TTC549 (cell line): ENCODE results near the gene ZSCAN10.
"Not testable (repeated sequence)": the region's sequence is repeated elsewhere in the genome, so short reads cannot be mapped to it uniquely, and the experiment has no call there.

Source experiments
- FAIRE-seq: peaks from 2 replicates; lab custom pipeline; 2012; peaks lifted over from hg19 to GRCh38; lab: Jason Lieb, UNC

ZSCAN10 gene

DNA sequence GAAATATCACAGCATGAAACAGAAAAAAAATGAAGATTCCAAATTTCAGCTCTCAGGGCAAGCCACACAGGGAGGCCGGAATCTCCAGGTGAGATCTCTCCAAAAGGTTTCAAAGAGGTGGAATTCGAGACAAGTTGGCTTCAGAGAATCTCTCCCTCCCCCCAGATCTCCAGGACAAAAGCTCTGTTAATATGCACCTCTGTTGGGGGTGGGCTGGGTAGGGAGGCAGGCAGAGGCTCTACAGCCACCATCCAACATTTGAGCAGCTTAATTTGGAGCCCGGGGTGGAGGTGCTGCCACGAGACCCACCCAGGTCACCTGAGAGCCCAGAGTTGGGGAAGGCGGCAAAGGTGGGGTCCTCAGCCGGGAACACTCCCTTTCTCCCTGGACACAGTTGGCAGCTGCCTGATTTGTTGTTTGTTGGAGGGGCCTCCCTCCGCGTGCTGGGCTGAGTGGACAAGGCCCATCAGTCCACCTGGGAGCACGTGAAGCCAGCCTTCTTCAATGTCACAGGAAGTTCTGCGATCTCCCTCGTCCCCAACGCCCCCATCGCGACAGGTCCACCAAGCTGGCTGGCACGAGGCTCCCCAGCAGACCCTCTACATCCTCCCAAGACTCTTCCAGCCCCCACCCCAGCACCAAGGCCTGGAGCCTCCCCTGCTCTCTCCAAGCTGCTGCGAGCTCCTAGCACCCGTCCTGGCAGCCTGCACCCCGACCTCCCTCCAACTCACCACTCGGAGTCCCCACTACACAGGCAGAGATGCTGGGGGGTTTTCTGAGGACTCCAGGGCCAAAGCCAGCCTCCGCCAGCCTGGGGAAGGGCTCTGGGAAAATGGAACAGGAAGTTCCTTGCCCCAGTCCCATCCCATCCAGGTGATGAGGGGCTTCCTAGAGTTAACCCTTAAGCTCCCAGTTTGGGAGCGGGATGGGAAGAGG, at the start of gene ZSCAN10:
Gene ZSCAN10 (minus strand): TSS at position 836 of the 936 bp plus-strand sequence. CDS start 6,357 bp downstream, outside the sequence.
- FAIRE-seq = no peak

DNA sequence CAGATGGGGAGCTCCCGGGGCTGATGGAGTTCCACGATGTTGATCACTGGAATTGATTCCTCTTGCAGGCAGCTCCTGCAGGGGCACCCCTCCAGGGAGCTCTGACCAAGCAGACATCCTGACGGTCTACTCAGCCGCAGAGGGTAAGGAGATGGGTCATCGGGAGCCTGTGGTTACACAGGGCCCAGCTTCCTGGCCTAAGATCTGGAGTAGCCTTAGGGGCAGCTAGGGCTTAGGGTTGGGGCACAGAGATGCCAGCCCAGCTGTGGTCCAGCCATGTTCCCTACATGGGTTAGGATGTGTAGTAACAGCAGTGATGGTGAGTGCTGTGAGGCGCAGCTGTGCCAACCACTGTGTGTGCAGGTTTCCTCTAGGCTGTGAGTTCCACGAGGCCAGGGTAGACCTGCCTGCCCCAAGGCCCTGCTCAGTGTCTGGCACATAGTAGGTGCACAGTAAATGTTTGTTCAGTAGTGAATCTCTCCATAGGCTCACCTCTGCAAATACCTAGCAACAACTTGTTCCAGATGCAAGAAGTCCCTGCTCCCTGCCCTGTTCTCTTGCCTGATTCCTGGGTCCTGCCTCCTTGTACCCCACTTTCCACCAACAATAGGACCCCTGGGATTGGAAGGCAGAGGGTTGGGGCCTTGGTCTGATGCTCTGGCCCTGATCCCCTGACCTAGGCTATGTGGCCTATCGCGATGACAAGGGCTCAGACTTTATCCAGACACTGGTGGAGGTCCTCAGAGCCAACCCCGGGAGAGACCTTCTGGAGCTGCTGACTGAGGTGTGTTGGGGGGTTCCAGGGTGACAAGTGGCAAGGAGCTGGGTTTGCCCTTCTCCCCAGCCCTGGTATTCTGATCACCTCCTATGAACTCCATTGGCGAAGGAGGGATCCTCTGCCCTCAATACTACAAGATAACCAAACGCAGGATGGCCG, 49.4 kb upstream of the ZSCAN10 start:
- FAIRE-seq = no peak

DNA sequence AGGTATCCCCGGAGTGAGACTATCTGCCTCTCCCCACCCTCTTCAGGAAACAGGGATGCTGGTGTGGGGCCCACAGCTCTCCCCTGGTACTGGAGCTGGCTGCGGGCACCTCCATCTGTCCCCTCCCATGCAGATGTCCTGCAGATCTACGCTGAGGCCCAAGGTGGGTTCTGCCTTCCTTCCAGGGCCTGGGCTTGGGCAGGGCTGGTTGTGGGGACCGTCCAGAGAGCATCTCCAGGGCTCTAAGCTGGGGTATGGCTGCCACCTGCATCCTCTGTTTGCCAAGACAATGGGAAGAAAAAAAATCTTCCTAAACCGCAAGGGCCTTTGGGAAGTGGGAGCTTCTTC, 48.6 kb upstream of the ZSCAN10 start:
- no peak for FAIRE-seq

DNA sequence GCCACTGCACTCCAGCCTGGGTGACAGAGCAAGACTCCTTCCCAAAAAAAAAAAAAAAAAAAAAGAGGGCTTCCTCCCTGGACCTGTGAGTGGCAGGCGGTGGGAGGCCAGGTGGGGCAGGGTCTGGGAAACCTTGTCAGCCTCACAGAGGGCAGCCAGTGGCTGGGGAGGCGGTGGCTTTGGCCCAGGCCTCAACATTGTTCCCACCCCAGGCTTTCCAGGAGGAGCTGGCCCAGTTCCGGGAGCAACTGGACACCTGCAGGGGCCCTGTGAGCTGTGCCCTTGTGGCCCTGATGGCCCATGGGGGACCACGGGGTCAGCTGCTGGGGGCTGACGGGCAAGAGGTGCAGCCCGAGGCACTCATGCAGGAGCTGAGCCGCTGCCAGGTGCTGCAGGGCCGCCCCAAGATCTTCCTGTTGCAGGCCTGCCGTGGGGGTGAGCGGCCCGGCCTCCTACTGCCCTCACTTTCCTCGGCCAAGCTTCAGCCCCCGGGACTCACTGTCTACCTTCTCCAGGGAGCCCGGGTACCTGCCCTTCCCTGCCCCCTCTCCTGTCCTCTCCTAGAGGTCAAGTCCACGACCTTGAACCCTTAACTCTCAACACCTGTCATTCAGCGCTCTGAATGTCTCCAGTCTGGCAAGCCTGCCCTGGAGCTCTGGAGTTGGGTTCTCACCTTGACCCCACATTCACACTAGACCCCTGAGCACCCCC, 48.1 kb upstream of the ZSCAN10 start:
- no peak for FAIRE-seq

DNA sequence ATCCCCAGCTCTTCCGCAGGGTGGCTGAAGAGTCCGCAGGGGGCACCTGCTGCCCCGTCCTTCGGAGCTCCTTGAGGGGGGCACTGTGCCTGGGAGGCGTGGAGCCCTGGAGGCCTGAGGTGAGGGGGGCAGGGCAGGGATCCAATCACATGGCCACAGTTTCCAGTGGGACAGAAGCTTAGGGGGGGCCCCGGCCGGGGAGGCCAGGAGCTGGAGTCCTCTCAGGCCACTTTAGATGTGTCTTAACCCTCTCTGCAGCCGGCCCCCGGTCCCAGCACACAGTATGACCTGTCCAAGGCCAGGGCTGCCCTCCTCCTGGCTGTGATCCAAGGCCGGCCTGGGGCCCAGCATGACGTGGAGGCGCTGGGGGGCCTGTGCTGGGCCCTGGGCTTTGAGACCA, 46.6 kb upstream of the ZSCAN10 start:
- no peak for FAIRE-seq

DNA sequence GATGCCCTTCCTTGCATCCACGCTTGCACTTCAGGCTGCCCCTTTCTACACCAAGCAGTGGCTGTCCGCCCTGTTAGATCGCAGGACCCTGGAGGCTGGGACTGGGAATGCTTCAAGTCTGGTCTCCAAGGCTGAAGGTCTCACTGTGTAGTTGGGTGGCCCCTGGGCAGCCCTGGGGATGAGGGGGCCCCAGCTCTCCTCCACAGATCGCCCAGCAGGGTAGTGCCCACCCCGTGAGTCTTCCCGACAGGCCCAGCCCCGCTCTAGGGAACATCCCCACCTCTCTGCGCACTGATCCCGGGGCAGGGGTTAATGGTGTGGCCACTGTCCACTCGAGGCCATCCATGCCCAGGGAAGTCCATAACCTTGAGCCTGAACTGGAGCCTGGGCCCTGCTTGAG, 46.1 kb upstream of the ZSCAN10 start:
- no peak for FAIRE-seq

DNA sequence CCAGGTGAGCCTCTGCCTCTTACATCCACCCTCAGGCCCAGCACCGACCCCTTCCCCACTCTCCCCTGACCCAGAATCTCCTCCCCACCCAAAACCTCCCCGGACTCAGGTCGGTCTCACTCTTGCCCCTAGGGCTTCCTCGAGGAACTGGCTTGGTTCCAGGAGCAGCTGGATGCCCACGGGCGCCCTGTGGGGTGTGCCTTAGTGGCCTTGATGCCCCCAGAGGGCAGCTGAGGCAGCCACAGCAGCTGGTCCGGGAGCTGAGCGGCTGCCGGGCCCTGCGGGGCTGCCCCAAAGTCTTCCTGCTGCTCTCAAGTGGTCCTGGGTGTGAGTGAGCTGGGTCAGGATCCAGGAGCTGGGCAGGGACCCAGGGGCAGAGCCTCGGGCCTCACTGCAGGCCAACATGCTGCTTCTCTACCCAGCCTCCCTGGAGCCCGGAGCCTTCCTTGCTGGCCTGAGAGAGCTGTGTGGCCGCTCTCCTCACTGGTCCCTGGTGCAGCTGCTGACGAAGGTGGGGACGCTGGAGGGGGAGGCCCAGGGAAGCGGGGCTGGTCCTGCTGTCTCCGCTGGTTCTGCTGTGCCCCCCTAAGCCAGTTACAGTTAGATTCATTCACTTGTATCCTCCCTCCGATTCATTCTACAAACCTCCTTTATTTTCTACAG, 45.4 kb upstream of the ZSCAN10 start:
- no peak for FAIRE-seq

DNA sequence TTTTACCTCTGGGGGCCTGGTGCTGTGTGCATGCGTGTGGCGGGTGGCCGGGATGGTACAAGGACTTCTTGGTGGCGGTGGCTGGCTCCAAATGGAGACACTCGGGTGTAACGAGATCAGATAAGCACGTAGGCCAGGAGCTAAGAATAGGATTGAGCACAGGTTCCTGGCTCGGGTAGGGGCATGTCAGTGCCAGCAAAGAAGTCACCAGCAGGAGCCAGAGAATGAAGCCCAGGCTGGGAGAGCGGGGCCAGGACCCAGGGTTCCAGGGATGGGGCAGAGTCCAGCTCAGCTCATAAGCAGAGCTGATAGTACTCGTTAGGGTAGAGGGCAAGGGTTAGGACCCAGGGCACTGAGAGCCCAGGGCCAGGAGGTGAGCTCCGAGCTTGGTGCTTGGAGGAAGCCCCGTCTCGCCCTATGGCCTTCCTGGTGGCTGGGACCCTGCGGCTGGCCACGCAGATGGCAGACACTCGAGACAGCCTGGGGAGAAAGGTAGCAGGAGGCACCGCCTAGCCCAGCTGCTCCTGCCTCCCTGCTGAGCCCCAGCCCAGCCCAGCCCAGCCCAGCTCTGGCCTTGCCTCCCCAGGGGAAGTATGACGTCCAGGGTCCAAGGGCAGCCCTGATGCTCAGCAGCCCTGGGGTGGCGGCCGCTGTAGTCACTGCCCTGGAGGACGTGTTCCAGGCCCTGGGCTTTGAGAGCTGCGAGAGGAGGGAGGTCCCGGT, 44.7 kb upstream of the ZSCAN10 start:
- FAIRE-seq = no peak

DNA sequence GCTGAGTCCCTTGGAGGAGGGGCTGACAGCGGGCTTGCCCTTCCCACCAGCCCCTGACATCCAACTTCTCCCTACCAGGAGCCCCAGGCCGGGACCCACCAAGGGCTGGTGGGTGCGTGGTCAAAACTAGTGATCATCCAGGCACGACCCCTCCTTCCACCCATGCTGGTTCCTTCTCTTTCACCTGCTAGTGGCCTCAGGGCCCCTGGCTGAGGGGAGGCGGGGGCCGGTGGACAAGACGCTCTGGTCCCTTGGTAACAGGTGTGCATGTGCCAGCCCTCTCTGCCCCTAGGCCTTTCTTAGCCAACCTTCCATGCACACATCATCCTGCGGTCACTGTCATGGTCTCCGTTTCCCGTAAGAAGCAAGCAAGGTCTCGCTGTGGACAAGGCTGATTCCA, 44.1 kb upstream of the ZSCAN10 start:
- no peak for FAIRE-seq

DNA sequence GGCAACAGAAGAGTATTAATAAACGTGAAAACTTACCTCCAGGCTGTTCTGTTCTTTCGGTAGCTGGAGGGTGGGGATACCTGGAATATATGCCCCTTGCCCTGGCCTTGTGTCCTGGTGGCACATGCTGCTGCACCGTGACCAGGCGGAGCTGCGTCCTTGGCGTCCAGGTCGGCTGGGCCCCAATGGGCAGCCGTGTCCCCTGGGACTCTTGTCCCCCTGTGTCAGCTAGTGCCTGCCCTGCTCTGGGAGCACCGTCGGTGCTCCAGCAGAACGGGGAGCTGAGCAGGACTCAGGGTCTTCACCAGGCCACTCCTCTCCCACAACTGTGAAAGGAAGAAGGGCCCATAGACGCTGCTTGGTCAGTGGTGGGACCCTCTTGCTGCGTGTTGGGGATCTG, 43.7 kb upstream of the ZSCAN10 start:
- FAIRE-seq = no peak

DNA sequence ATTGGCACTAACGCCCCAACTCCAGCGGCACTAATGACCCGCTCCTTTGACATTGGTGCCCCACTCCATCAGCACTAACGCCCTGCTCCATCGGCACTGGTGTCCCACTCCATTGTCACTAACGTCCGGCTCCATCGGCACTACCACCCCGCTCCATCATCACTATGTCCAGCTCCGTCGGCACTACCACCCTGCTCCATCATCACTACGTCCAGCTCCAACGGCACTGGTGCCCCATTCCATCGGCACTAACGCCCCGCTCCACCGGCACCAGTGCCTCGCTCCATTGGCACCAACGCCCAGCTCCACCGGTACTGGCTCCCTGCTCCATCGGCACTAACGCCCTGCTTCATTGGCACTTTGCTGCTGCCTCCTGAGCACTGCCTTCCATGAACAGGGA, 43.2 kb upstream of the ZSCAN10 start:
- no peak for FAIRE-seq

DNA sequence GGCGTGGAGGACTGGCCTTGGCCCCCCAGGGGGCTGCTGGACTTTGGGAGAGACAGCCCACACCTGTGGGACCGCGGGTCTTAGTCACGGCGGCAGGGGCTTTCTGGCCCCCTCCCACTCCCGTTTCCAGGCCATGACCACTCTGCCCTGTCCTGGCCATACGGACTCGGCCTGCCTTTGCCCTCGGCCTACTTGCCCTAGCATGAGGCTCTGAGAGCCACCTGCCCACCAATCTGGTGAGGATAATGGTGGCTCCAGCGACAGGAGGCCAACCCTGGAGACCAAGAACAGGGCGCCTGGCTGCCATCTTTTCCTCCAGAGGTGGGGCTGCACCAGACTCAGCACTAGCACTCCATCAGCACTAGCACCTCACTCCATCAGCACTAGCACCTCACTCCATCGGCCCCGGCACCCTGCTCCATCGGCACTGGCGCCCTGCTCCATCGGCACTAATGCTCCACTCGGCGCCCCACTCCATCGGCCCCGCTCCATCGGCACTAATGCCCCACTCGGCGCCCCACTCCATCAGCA, 42.8 kb upstream of the ZSCAN10 start:
- FAIRE-seq = no peak

DNA sequence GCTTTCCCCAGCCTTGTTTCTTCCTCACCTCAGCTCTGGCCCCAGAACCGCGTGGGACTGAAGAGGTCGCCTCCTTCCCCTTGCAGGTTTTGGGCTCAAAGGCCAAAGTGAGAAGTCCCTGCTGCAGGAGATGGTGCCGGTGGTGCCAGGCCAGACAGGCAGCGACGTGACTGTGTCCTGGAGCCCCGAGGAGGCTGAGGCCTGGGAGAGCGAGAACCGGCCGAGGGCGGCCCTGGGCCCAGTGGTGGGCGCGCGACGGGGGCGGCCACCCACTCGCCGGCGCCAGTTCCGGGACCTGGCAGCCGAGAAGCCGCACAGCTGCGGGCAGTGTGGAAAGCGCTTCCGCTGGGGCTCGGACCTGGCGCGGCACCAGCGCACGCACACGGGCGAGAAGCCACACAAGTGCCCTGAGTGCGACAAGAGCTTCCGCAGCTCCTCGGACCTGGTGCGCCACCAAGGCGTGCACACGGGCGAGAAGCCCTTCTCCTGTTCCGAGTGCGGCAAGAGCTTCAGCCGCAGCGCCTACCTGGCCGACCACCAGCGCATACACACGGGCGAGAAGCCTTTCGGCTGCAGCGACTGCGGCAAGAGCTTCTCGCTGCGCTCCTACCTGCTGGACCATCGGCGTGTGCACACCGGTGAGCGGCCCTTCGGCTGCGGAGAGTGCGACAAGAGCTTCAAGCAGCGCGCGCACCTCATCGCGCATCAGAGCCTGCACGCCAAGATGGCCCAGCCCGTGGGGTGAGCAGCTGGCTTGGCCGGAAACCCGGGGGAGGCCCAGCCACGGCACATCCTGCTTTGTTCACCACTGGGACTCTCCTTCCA, 41.7 kb upstream of the ZSCAN10 start:
- FAIRE-seq = no peak

DNA sequence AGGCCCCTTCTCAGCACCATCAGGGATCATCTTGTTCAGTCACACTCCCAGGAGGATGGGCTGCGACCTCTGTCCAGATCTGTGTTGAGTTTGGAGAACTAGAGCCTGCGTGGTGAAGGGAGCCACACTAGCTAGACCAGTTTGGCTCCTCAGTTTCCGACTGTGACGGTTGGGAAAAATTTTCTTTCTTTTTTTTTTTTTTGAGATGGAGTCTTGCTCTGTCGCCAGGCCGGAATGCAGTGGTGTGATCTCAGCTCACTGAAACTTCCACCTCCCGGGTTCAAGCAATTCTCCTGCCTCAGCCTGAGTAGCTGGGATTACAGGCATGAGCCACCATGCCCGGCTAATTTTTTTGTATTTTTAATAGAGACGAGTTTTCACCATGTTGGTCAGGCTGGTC, 40.5 kb upstream of the ZSCAN10 start:
- FAIRE-seq = not testable (repeated sequence)

DNA sequence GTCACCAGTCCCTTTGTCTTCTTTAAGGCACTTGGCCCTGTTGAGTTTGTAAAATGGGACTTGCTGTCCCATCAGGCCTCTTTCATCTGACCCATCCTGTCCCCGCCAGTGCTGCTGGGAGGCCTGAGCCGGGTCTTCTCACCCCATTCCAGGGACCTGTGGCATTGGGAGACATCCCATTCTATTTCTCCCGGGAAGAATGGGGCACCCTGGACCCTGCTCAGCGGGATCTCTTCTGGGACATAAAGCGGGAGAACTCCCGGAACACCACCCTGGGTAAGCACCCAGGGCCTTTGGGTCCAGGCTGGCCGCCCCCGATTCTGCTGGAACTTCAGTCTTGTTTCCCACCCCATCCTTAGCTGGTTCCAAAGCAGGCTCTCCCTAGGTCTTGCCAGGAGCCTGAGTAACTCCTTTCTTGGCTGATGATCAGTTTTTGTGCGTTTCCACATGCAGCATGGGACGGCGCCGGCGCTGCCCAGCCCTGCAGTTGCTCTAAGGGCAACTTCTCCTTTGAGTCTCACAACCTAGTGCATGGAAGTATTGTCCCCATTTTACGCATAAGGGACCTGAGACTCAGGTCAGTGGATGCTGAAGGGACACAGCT, 39.8 kb upstream of the ZSCAN10 start:
- FAIRE-seq = no peak

DNA sequence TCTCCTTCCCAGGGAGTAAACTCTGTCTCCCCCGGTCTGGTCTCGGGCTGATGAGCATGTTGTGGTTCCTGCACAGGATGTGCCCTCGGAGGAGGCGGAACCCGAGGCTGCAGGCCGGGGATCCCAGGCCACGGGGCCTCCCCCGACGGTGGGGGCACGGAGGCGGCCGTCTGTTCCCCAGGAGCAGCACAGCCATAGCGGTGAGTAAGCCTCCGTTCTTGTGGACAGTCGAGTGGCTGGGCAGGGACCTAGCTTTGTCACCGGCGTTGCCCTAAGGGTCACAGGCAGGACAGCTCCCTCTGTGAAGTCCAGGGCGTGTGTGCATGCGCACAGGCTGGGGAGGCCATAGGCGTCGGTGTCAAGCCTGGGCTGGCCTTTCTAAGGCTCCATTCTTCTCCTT, 39.2 kb upstream of the ZSCAN10 start:
- FAIRE-seq = no peak

DNA sequence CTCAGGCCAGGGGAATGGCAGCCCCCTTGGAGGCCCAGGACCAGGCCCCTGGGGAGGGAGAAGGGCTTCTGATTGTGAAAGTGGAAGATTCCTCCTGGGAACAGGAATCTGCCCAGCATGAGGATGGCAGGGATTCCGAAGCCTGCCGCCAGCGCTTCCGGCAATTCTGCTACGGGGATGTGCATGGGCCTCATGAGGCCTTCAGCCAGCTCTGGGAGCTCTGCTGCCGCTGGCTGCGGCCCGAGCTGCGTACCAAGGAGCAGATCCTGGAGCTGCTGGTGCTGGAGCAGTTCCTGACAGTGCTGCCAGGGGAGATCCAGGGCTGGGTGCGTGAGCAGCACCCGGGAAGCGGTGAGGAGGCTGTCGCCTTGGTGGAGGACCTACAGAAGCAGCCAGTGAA, 38.2 kb upstream of the ZSCAN10 start:
- FAIRE-seq = no peak

DNA sequence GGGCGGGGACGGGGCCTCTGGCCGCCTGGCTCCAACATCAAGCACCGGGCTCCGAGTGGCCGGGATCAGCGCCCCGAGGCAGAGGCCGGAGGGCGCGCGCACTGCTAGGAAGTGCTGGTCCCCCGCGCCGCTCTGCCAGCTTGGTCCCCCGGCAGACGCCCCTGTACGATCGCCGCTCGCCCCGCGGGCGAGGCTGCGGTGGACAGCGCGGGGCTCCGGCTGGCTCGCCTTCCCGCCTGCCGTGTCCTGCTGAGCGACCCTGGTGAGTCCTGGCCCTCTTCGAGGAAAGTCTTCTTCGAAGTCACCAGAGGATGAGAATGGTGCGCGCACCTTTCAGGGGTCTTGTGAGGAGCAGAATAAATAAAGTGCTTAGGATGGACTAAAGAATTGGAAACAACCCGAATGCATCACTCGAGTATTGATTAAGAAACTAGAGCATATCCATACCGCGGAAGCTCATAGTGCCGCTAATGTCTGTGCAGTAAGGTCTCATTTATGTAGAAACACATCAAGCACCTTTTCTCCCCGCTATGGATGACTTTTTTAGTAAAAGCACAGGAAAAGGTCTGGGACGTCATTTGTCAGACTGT, 36.1 kb upstream of the ZSCAN10 start:
- no peak for FAIRE-seq
